ENCODE results near the gene AKNAD1. TPM values are rescaled to one million over a fixed set of nuclear protein-coding genes. Genes with fewer than 3 reads are reported as not detected.

The AKNAD1 gene
- total RNA-seq = not detected
- long read RNA-seq = 0 reads

GRCh38 chr1:108856994-108857393 lies at the start of gene AKNAD1:
Gene AKNAD1 (minus strand): TSS chr1:108857094. CDS start chr1:108852664, 4,430 bp downstream.
- DNase-seq = no peak
- H3K27me3 ChIP-seq (ENCODE audit: low read depth) = no peaks in the 10 kb centered on the region
- no peaks in the 10 kb centered on the region for H3K9me3 ChIP-seq (replicated peaks)
- H3K4me1 ChIP-seq = no peaks in the 10 kb centered on the region
- TF ChIP-seq, protein P1, sequence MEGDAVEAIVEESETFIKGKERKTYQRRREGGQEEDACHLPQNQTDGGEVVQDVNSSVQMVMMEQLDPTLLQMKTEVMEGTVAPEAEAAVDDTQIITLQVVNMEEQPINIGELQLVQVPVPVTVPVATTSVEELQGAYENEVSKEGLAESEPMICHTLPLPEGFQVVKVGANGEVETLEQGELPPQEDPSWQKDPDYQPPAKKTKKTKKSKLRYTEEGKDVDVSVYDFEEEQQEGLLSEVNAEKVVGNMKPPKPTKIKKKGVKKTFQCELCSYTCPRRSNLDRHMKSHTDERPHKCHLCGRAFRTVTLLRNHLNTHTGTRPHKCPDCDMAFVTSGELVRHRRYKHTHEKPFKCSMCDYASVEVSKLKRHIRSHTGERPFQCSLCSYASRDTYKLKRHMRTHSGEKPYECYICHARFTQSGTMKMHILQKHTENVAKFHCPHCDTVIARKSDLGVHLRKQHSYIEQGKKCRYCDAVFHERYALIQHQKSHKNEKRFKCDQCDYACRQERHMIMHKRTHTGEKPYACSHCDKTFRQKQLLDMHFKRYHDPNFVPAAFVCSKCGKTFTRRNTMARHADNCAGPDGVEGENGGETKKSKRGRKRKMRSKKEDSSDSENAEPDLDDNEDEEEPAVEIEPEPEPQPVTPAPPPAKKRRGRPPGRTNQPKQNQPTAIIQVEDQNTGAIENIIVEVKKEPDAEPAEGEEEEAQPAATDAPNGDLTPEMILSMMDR (IDR thresholded peaks at IDR 0.05; ENCODE audit: borderline replicate concordance) = no peak
- H3K27ac ChIP-seq (replicated peaks) = no peak within 1 kb of the TSS
- intact Hi-C loops (cut with micrococcal nuclease) = no loop called here
- H3K36me3 ChIP-seq = no peaks in the 10 kb centered on the region
- H3K4me3 ChIP-seq = no peak within 1 kb of the TSS

GRCh38 chr1:108901106-108901505 lies 44.2 kb upstream of the AKNAD1 start:
- Histone ChIP-seq H3K4me1 (peaks cover 3% of the 10 kb centered on the region), H3K27ac (replicated peaks) (no peak overlapping the region), H3K27me3 (ENCODE audit: low read depth) (no peaks in the 10 kb centered on the region), H3K36me3 (no peaks in the 10 kb centered on the region), H3K9me3 (replicated peaks) (no peaks in the 10 kb centered on the region), H3K4me3 (no peak overlapping the region)
- DNase-seq = no peak
- TF ChIP-seq, protein P1 (IDR thresholded peaks at IDR 0.05; ENCODE audit: borderline replicate concordance) = no peak
- intact Hi-C loops (cut with micrococcal nuclease) = no loop called here

DNA sequence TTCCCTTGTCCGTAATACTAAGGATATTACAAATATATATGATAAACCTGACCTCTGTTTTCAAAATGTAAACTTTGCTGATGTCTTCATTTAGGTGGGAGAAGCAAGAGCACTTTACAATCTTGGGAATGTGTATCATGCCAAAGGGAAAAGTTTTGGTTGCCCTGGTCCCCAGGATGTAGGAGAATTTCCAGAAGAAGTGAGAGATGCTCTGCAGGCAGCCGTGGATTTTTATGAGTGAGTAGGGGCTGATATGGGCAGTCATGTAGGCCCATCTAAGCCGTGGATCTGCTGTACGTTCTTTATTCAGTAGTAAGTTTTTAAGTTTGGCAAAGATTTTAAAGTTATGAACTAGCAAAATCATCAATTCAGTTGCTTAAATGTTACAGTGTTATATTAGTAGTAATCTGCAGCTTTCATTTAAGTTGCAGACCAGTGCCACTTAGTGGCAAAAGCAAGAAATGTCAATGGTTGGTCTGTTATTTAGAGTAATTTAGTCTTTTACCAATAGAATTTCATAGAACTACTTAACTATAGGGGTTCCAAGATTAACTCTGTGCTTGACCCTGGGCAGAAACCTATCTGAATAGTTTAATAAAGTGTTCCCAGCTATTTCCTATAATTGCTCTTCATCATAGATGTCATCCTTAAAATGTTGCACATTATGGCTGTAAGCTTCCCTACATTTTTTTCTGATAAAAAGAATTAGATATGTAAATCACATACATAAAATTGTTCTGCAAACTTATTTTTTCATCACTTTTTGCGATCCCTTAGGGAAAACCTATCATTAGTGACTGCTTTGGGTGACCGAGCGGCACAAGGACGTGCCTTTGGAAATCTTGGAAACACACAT lies 41.2 kb upstream of the AKNAD1 start:
- intact Hi-C loops (cut with micrococcal nuclease) = loop anchor here (5.0 kb wide), 1 partner anchor 71 kb away; no protein-coding TSS in a partner anchor
- H3K27ac ChIP-seq (replicated peaks) = no peak overlapping the region
- TF ChIP-seq, protein P1 (IDR thresholded peaks at IDR 0.05; ENCODE audit: borderline replicate concordance) = peak; percentile 84

DNA sequence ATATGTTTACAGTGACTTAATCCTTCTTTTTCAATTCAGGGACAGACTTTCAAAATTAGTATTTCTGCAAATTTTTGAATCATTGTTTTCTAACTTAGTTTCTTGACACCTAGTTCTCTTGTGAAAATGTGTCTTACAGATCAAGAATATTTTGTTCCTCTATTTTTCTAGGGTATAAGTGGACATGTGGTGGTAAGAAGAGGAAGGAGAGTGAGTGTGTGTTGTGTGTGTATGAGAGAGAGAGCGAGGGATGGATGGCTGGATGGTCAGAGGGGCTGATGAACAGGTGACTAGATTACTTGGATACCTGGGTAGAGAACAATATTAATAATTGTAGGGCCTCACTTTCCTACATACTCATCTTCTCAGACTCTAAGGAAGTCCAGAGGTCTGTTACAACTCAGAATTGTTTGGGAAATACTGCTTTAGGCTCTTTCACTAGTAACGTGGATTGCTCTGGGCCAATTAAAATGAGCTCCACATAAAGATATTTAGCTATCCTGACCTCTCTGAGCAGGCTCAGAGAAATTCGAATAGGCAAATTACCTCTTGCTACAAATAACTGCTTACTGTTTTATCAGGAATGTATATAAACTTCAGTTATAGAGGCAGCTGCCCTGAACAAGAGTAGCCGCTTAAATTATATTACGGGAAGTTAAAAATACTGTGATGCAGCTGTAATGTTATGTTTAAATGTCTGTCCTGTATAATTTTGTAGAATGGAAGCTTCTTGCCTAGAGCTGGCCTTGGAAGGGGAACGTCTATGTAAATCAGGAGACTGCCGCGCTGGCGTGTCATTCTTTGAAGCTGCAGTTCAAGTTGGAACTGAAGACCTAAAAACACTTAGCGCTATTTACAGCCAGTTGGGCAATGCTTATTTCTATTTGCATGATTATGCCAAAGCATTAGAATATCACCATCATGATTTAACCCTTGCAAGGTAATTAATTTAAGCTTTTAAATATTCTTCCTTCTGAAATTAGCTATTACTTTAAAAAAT lies 39.6 kb upstream of the AKNAD1 start:
- Histone ChIP-seq H3K27ac (replicated peaks) (no peak overlapping the region), H3K4me3 (no peak overlapping the region), H3K27me3 (ENCODE audit: low read depth) (no peaks in the 10 kb centered on the region), H3K4me1 (peaks cover 3% of the 10 kb centered on the region), H3K36me3 (no peaks in the 10 kb centered on the region), H3K9me3 (replicated peaks) (no peaks in the 10 kb centered on the region)
- intact Hi-C loops (cut with micrococcal nuclease) = loop anchor here (5.0 kb wide), 1 partner anchor 69 kb away; no protein-coding TSS in a partner anchor
- TF ChIP-seq, protein P1 (IDR thresholded peaks at IDR 0.05; ENCODE audit: borderline replicate concordance) = no peak
- DNase-seq = no peak

More for the DNA sequence above, 41.2 kb upstream of the AKNAD1 start:
- no peak for DNase-seq
- no peak overlapping the region for H3K4me3 ChIP-seq
- H3K36me3 ChIP-seq = no peaks in the 10 kb centered on the region
- no peaks in the 10 kb centered on the region for H3K27me3 ChIP-seq (ENCODE audit: low read depth)
- peaks cover 3% of the 10 kb centered on the region for H3K4me1 ChIP-seq
- no peaks in the 10 kb centered on the region for H3K9me3 ChIP-seq (replicated peaks)

DNA sequence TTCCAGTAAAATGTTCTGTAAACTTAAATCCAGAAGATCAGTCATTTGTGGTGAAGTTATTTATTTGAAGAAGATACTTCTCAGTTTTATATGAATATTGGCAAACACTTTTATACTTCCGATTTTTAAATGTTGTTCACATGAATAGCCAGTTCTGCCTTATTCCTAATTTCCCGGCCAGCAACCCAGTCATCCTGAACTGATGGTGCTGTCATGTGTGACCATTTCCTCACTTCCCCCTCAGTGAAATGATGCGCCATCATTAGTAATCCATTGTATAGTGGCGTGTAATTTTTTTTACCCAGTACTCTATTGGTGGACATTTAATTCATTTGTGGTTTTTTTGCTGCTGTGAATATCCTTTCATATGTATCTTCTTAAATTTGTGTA lies 36.2 kb upstream of the AKNAD1 start:
- H3K27me3 ChIP-seq (ENCODE audit: low read depth) = no peaks in the 10 kb centered on the region
- no peaks in the 10 kb centered on the region for H3K36me3 ChIP-seq
- H3K4me3 ChIP-seq = no peak overlapping the region
- no peak for DNase-seq
- no peak overlapping the region for H3K27ac ChIP-seq (replicated peaks)
- intact Hi-C loops (cut with micrococcal nuclease) = no loop called here
- TF ChIP-seq, protein P1 (IDR thresholded peaks at IDR 0.05; ENCODE audit: borderline replicate concordance) = no peak
- H3K4me1 ChIP-seq = peaks cover 3% of the 10 kb centered on the region
- no peaks in the 10 kb centered on the region for H3K9me3 ChIP-seq (replicated peaks)
